22Rv1 (cell line): Measurements from ENCODE around the gene TMEM86B.

ENCODE experiments used
- ZFX ChIP-seq: fragments of 450-650 bp; IDR thresholded peaks from 2 replicates; pipeline ENCODE4 v1.6.1; 2017; ENCODE audit warnings: antibody characterized with exemption, borderline replicate concordance
- TF ChIP-seq, protein P1 (sequence below): fragments of 450-650 bp; IDR thresholded peaks from 2 replicates; pipeline ENCODE4 v1.5.1; 2017; ENCODE audit warnings: mild to moderate bottlenecking

DNA sequence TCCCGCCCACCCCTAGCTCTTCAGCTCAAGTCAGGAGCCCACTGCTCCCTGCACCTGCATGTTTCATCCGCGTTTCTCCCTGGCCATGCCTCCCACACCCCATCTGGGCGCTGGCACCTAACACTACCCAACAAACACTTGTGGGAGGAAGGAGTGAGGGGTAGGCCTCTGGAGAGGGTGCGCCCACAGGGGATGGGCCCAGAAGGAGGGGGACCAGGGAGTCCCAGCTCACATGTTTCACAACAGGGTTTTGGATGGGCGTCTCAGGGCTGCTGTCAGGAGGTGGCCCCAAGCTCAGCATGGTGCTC lies 12.1 kb upstream of the TMEM86B start:
- TF ChIP-seq, protein P1, sequence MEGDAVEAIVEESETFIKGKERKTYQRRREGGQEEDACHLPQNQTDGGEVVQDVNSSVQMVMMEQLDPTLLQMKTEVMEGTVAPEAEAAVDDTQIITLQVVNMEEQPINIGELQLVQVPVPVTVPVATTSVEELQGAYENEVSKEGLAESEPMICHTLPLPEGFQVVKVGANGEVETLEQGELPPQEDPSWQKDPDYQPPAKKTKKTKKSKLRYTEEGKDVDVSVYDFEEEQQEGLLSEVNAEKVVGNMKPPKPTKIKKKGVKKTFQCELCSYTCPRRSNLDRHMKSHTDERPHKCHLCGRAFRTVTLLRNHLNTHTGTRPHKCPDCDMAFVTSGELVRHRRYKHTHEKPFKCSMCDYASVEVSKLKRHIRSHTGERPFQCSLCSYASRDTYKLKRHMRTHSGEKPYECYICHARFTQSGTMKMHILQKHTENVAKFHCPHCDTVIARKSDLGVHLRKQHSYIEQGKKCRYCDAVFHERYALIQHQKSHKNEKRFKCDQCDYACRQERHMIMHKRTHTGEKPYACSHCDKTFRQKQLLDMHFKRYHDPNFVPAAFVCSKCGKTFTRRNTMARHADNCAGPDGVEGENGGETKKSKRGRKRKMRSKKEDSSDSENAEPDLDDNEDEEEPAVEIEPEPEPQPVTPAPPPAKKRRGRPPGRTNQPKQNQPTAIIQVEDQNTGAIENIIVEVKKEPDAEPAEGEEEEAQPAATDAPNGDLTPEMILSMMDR, result no peak
- TF ChIP-seq ZFX, result no peak
